Aorta (tissue), 5 donors: ENCODE measurements around the gene ERBB4. TPM values are rescaled to one million over a fixed set of nuclear protein-coding genes. Genes with fewer than 3 reads are reported as not detected.

Source experiments
- ATAC-seq: fragments of 200-7000 bp; cut with Tn5 transposase; one replicate; pipeline ENCODE4 v1.9.1; 2022; ENCODE audit warnings: moderate library complexity; ENCODE audit not compliant: low FRiP score
- DNase-seq, 2 donors: peaks; one replicate each; pipeline ENCODE4 v3.0.0-alpha.2; 2020
- H3K27ac ChIP-seq, 2 donors: one replicate each; pipeline ENCODE4 v1.5.1; 2013; ENCODE audit warnings: low read length in 2 of 2, mild to moderate bottlenecking in 2 of 2, moderate library complexity in 2 of 2, control low read depth in 1 of 2, inconsistent platforms in 1 of 2, low read depth in 1 of 2
- H3K27me3 ChIP-seq, 2 donors: one replicate each; pipeline ENCODE4 v1.6.1; 2013; ENCODE audit warnings: control low read depth in 1 of 2, low read length in 1 of 2, mild to moderate bottlenecking in 1 of 2, moderate library complexity in 1 of 2; ENCODE audit not compliant: insufficient read depth in 2 of 2, control insufficient read depth in 1 of 2
- H3K36me3 ChIP-seq, 2 donors: one replicate each; pipeline ENCODE4 v1.6.1; 2013; ENCODE audit warnings: control low read depth in 1 of 2, low read length in 1 of 2, mild to moderate bottlenecking in 1 of 2; ENCODE audit not compliant: insufficient read depth in 2 of 2, control insufficient read depth in 1 of 2
- H3K4me1 ChIP-seq, 2 donors: one replicate each; pipeline ENCODE4 v1.6.1; 2013; ENCODE audit warnings: low read length in 2 of 2, control low read depth in 1 of 2, mild to moderate bottlenecking in 1 of 2, moderate library complexity in 1 of 2; ENCODE audit not compliant: insufficient read depth in 2 of 2, control insufficient read depth in 1 of 2
- H3K4me3 ChIP-seq, 2 donors: one replicate each; pipeline ENCODE4 v1.5.1; 2013; ENCODE audit warnings: low read length in 2 of 2, control low read depth in 1 of 2, mild to moderate bottlenecking in 1 of 2
- H3K9me3 ChIP-seq: one replicate; pipeline ENCODE4 v1.6.1; 2013; ENCODE audit warnings: mild to moderate bottlenecking, low read length; ENCODE audit not compliant: control insufficient read depth
- WGBS, 2 donors: extraction: QIAGEN DNeasy Blood & Tissue Kit; methylation state at CpG; one replicate each; pipeline ENCODE4 v1.1.7; 2013; 5-methylcytosine and 5-hydroxymethylcytosine counted together
- intact Hi-C, 2 donors: fragments of 100-400 bp; cut with DNase I; formaldehyde crosslinking; loops; one replicate each; pipeline versions ENCODE4 v1.14.2 to v1.15.0; 2022
- polyA plus RNA-seq, 2 donors: library from polyadenylated mRNA; stranded (reverse); fragments of 200-250 nt; gene quantifications; one replicate each; pipeline ENCODE4 v1.2.3, GENCODE V29; 2013
- total RNA-seq, 2 donors: library from RNA; stranded (reverse); fragmentation: NEBNext Ultra II Directional; extraction: Animal tissue kit (Norgen Biotek cat#: 25700); gene quantifications; one replicate each; pipeline ENCODE4 v1.2.1, GENCODE V29; 2021
- donor health status: healthy with polysubstance abuse.
- donor health status: Bipolar disorder and iron deficiency.
- donor health status: DM: no; HTN: no; CAD: no.
- donor health status: DM: no; HTN: no; CAD: no.
- donor health status: DM: yes; HTN: yes; CAD: no.

ERBB4 gene
- total and polyA plus RNA-seq, 4 donors = 1.3 to 42.0 (median 15.0) TPM

DNA sequence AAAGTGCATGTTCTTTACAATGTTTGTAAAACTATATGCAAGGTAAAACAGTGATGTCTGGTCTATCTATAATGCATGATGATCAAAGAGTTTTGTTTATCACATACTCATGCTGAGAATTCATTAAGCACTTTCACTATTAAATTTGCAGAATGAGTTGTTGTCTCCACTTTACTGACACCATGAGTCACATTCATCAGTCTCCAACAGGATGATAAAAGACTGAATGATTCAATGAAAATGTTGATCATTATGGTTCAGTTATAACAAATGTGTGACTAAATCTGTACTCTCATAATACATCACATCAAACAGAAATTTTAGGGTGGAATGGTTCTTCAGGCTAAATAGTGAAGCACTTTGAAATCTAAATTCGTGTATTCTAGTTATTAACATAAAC is 129.0 kb downstream of the ERBB4 start:
- no peak for ATAC-seq
- H3K27me3 ChIP-seq = no peaks in the 10 kb centered on the region
- peaks cover 0 to 2% of the 10 kb centered on the region in 2 donors for H3K4me1 ChIP-seq
- DNase-seq = no peak
- no peaks in the 10 kb centered on the region for H3K36me3 ChIP-seq
- intact Hi-C loops = no loop called here
- no peak overlapping the region for H3K4me3 ChIP-seq
- no peaks in the 10 kb centered on the region for H3K9me3 ChIP-seq
- 73 to 79% methylated on average over 1 of the region's 1 CpG for WGBS, 2 donors
- H3K27ac ChIP-seq = no peak overlapping the region

DNA sequence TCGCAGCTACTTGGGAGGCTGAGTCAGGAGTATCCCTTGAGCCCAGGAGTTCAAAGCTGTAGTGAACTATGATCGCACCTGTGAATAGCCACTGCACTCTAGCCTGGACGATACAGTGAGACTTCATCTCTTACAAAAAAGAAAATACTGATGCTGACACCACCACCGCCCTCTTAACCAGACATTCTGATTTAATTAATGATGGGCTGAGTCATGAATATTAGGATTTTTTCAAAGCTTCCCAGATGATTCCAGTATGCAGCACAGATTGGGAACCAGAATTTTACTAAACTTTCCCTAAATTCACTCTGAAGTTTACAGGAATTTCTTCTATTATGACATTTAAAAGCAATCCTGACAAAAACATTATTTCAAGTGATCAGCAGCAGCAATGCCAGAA is 130.1 kb downstream of the ERBB4 start:
- 92 to 94% methylated on average over 4 of the region's 4 CpGs for WGBS, 2 donors
- H3K36me3 ChIP-seq = no peaks in the 10 kb centered on the region
- no peaks in the 10 kb centered on the region for H3K9me3 ChIP-seq
- H3K27ac ChIP-seq = no peak overlapping the region
- H3K4me1 ChIP-seq = peaks cover 0 to 2% of the 10 kb centered on the region in 2 donors
- H3K27me3 ChIP-seq = no peaks in the 10 kb centered on the region
- DNase-seq (no peak), ATAC-seq (no peak)
- H3K4me3 ChIP-seq = no peak overlapping the region
- intact Hi-C loops = no loop called here

DNA sequence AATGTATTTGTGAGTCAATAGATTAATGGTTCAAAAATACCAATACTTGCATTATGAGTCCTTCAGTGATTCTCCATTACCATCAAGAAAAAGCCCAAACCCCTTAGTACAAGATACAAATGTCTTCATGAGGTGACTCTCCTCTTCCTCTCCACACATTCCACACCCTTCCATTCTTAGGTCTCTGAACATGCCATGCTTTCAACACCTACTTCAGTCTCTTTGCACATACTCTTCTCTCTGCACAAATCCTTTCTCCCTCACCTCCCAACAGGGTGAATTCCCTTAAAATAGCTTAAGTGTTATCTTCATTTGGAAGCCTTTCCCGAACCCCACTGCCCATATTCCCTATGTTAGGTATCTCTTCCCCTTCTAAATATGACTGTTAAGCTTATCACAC is 131.9 kb downstream of the ERBB4 start:
- peaks cover 1 to 2% of the 10 kb centered on the region in 2 donors for H3K4me1 ChIP-seq
- no peak for ATAC-seq
- H3K36me3 ChIP-seq = no peaks in the 10 kb centered on the region
- intact Hi-C loops = no loop called here
- no peak overlapping the region for H3K4me3 ChIP-seq
- DNase-seq = no peak
- H3K9me3 ChIP-seq = no peaks in the 10 kb centered on the region
- WGBS, 2 donors = 82 to 84% methylated on average over 1 of the region's 1 CpG
- H3K27me3 ChIP-seq = no peaks in the 10 kb centered on the region
- no peak overlapping the region for H3K27ac ChIP-seq

DNA sequence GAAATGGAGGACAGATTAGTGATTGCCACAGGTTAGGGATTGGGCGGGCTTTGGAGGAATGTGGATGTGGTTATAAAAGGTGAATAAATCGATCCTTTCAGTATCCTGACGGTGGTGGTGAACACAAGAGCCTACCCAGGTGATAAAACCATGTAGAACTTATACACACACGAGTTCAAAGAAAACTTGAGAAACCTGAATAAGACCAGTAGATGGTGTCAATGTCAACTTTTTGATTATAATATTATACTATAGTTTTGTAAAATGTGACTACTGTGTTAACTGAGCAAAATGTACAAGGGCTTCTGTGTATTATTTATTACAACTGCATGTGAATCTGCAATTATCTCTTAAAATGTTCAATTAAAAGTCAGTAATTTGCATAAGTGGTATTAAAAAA is 136.3 kb downstream of the ERBB4 start:
- intact Hi-C loops = no loop called here
- Histone ChIP-seq H3K4me3 (no peak overlapping the region), H3K27me3 (no peaks in the 10 kb centered on the region), H3K9me3 (no peaks in the 10 kb centered on the region), H3K27ac (no peak overlapping the region), H3K4me1 (peaks cover 1 to 2% of the 10 kb centered on the region in 2 donors), H3K36me3 (no peaks in the 10 kb centered on the region)
- DNase-seq = no peak
- ATAC-seq = no peak
- WGBS, 2 donors = 86 to 90% methylated on average over 4 of the region's 4 CpGs

DNA sequence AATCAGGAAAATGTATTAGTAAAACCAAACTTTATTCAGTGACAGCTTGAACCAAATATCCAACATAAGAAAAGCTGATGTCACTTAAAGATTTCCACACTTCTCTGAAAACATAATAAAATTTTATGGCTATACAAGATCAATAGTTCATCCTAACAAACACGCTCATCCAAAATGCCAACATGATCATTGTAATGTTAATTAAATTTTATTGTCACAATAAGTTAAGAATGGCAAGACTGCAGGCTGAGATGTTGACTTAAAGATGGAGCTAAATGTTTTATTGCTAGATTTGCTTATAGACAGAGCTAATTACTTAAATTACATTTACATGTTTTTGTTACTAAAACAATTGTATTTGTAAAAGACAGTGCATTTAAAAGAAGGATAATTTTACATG is 140.3 kb downstream of the ERBB4 start:
- ATAC-seq (no peak), DNase-seq (no peak)
- intact Hi-C loops = no loop called here
- no peak overlapping the region for H3K4me3 ChIP-seq
- peaks cover 0 to 1% of the 10 kb centered on the region in 2 donors for H3K4me1 ChIP-seq
- H3K9me3 ChIP-seq = no peaks in the 10 kb centered on the region
- no peak overlapping the region for H3K27ac ChIP-seq
- WGBS, 2 donors = 96 to 97% methylated on average over 1 of the region's 1 CpG
- no peaks in the 10 kb centered on the region for H3K36me3 ChIP-seq
- H3K27me3 ChIP-seq = no peaks in the 10 kb centered on the region

DNA sequence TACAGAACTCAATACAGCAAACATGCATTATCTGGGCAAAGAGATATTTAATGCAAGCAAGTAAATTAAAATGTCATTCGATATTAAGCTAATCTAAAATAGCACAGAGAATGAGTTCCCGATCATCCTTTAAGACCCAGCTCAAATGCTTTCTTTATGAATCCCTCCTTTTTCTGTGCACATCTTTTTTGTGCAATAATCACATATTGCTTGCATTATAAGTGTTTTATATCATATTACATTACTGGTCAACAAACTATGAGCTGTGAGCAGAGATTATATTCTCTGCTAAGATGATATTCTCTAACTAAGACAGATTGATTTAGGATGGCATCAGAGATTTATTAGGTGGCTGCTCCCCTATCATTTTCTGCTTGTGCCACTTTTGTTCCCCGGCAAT is 146.1 kb downstream of the ERBB4 start:
- Histone ChIP-seq H3K4me1 (peaks cover 2 to 5% of the 10 kb centered on the region in 2 donors), H3K9me3 (no peaks in the 10 kb centered on the region), H3K4me3 (no peak overlapping the region), H3K36me3 (no peaks in the 10 kb centered on the region), H3K27me3 (no peaks in the 10 kb centered on the region), H3K27ac (no peak overlapping the region)
- ATAC-seq (no peak), DNase-seq (no peak)
- WGBS, 2 donors = 94 to 96% methylated on average over 3 of the region's 3 CpGs
- intact Hi-C loops = no loop called here

DNA sequence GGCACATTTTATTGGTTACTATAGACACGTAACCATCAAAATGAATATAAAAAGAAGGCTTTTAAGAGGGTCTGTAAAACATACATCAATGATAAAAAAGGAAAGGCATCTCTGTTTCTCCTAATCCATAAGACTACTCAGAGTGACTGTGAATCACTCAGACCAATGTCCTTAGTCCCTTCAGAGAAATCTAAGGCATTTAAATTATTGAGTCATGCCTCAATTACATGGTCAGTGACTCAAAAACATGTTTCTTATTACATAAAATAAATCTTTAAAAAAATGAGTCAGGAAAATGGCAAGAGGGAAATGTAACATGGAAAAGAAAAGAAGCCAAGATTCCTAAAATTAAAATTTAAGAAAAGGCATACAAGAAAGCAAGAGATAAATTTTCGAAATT is 146.6 kb downstream of the ERBB4 start:
- DNase-seq = no peak
- no peaks in the 10 kb centered on the region for H3K9me3 ChIP-seq
- no peak overlapping the region for H3K27ac ChIP-seq
- no peaks in the 10 kb centered on the region for H3K36me3 ChIP-seq
- H3K4me3 ChIP-seq = no peak overlapping the region
- intact Hi-C loops = no loop called here
- ATAC-seq = no peak
- WGBS, 2 donors = 61 to 72% methylated on average over 2 of the region's 2 CpGs
- H3K4me1 ChIP-seq = peaks cover 2 to 5% of the 10 kb centered on the region in 2 donors
- no peaks in the 10 kb centered on the region for H3K27me3 ChIP-seq

DNA sequence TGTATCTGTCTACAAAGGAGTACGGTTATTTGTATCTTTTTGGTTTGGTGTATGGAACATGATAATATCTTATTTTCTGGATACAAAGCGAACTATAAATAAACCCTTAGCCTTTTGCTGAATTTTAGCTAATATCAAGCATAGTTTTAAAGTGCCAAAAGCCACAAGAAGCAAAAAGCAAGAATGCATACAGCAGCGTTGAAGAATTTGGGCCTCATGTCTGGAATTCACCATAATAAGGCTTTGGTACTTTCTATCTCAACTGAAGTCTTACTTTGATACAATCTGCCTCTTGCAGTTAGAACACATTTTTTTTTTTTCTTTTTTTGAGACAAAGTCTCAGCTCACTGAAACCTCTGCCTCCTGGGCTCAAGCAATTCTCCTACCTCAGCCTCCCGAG is 151.5 kb downstream of the ERBB4 start:
- H3K36me3 ChIP-seq = no peaks in the 10 kb centered on the region
- 5 to 11% methylated on average over 4 of the region's 4 CpGs for WGBS, 2 donors
- no peaks in the 10 kb centered on the region for H3K9me3 ChIP-seq
- DNase-seq = no peak
- ATAC-seq = no peak
- H3K4me1 ChIP-seq = peaks cover 2 to 5% of the 10 kb centered on the region in 2 donors
- no peak overlapping the region for H3K27ac ChIP-seq
- H3K27me3 ChIP-seq = no peaks in the 10 kb centered on the region
- no peak overlapping the region for H3K4me3 ChIP-seq
- intact Hi-C loops = loop anchor here in 1 of 2 donors (10.0 kb wide), 1 partner anchor 148 kb away; the partner anchor contains the start of gene ERBB4

DNA sequence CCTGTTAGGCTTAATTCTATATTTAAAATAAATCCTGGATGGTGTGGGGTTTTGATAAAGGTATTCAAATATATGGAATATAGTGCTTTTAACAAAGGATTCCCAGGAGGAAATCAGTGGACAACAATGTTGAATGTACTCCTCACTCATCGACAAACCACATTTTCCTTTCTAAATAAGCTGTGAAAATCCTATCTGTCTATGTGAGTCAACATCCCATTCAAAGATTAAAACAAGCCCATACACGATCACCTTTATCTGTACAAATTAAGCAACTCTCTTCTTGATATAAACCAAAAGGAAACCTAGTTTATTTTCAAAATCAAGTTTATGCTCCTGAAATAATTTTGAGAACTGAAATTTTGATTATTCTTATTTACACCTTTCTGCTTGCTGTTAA is 153.4 kb downstream of the ERBB4 start:
- Histone ChIP-seq H3K9me3 (no peaks in the 10 kb centered on the region), H3K4me3 (no peak overlapping the region), H3K36me3 (no peaks in the 10 kb centered on the region), H3K27ac (no peak overlapping the region), H3K4me1 (peaks cover 2 to 5% of the 10 kb centered on the region in 2 donors), H3K27me3 (no peaks in the 10 kb centered on the region)
- no peak for DNase-seq
- WGBS, 2 donors = 53 to 62% methylated on average over 2 of the region's 2 CpGs
- ATAC-seq = no peak
- intact Hi-C loops = loop anchor here in 1 of 2 donors (10.0 kb wide), 1 partner anchor 150 kb away; the partner anchor contains the start of gene ERBB4
